Right atrium auricular region (tissue), 2 donors: ENCODE results near the gene TNS3. TPM values are rescaled to one million over a fixed set of nuclear protein-coding genes. Genes with fewer than 3 reads are reported as not detected.

Experiments used
- DNase-seq: peaks from one replicate; pipeline ENCODE4 v3.0.0-alpha.2; 2019; ENCODE audit warnings: low spot score
- H3K27ac ChIP-seq, 2 donors: fragments of 200-600 bp; sonication (generic); 1 replicate in 1 of 2; 2 replicates in 1 of 2; pipeline ENCODE4 v1.5.1; 2016 to 2019
- H3K27me3 ChIP-seq, 2 donors: fragments of 200-600 bp; sonication (generic); one replicate each; pipeline versions ENCODE4 v1.5.1 to v1.6.0; 2017 to 2019
- H3K36me3 ChIP-seq: fragments of 200-600 bp; sonication (generic); one replicate; pipeline ENCODE4 v1.5.1; 2016
- H3K4me1 ChIP-seq, 2 donors: fragments of 200-600 bp; sonication (generic); one replicate each; pipeline versions ENCODE4 v1.5.1 to v1.6.0; 2017 to 2019
- H3K4me3 ChIP-seq, 2 donors: fragments of 200-600 bp; sonication (generic); 1 replicate in 1 of 2; 2 replicates in 1 of 2; pipeline ENCODE4 v1.5.1; 2017 to 2019; ENCODE audit warnings: mild to moderate bottlenecking in 1 of 2, moderate library complexity in 1 of 2
- H3K9me3 ChIP-seq, 2 donors: fragments of 200-600 bp; sonication (generic); one replicate each; pipeline ENCODE4 v1.5.1; 2019
- total RNA-seq, 2 donors: library from RNA; depleted of rRNA; stranded (reverse); fragments of >200 nt; gene quantifications; one replicate each; pipeline ENCODE4 v1.1.0, GENCODE V29; 2016
- TF ChIP-seq, protein P1 (sequence below), 2 donors: fragments of 200-600 bp; sonication (generic); IDR thresholded peaks; one replicate each; pipeline ENCODE4 v1.5.1; 2019; ENCODE audit warnings: antibody characterized with exemption in 2 of 2

Gene TNS3
- total RNA-seq, 2 donors from 2014 or later: 39.7 to 44.4 TPM

DNA sequence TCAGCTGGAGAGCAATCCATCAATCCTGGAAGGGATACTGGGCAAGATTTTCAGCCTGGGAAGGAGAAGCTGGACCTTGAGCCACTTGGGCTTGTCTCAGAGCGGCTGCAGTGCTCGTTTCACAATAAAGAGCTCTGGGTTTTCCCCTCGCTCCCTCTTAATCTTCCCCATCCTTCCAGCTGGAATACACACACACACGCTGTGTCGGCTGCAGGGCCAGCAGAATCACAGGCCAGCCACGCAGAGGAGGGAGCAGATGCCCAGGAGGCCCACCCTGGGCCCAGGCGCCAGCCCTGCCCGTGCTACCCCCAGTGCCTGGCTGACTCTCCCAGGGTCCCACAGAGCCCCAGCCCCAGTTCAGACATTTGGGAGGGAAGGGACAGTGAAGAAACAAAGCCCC lies 255.1 kb downstream of the TNS3 start:
- Histone ChIP-seq H3K4me3 (peak overlapping the region; percentile 39 to 45), H3K27me3 (no peaks in the 10 kb centered on the region), H3K36me3 (no peaks in the 10 kb centered on the region), H3K4me1 (peaks cover 0 to 62% of the 10 kb centered on the region in 2 donors), H3K9me3 (no peaks in the 10 kb centered on the region), H3K27ac (peak overlapping the region; percentile 91 to 96)
- TF ChIP-seq, protein P1, sequence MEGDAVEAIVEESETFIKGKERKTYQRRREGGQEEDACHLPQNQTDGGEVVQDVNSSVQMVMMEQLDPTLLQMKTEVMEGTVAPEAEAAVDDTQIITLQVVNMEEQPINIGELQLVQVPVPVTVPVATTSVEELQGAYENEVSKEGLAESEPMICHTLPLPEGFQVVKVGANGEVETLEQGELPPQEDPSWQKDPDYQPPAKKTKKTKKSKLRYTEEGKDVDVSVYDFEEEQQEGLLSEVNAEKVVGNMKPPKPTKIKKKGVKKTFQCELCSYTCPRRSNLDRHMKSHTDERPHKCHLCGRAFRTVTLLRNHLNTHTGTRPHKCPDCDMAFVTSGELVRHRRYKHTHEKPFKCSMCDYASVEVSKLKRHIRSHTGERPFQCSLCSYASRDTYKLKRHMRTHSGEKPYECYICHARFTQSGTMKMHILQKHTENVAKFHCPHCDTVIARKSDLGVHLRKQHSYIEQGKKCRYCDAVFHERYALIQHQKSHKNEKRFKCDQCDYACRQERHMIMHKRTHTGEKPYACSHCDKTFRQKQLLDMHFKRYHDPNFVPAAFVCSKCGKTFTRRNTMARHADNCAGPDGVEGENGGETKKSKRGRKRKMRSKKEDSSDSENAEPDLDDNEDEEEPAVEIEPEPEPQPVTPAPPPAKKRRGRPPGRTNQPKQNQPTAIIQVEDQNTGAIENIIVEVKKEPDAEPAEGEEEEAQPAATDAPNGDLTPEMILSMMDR (IDR thresholded peaks at IDR 0.05): no peak
- DNase-seq: no peak

DNA sequence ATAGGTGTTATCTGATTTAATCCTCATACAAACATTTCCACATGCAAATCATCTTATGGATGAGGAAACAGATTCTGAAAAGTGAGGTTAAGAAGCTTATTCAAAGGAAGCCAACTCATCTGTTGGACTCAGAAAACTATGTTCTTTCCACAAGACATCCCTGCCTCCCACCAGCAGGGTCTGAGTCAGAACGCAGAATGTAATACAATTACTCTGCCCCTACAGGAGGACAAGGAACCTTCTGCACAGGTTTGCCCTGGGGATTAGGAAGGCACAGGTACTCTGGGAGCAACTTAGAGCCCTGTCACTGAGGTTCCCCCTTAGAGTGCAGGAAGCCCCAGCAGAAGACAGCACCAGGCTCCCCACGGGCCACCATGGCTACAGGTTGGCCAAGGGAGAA lies 255.7 kb downstream of the TNS3 start:
- no peak for DNase-seq
- TF ChIP-seq, protein P1 (IDR thresholded peaks at IDR 0.05): peak in 1 of 2 donors; percentile 18
- H3K36me3 ChIP-seq: no peaks in the 10 kb centered on the region
- peaks cover 0 to 56% of the 10 kb centered on the region in 2 donors for H3K4me1 ChIP-seq
- peak overlapping the region; percentile 91 to 96 for H3K27ac ChIP-seq
- H3K27me3 ChIP-seq: no peaks in the 10 kb centered on the region
- H3K4me3 ChIP-seq: peak overlapping the region; percentile 39 to 45
- no peaks in the 10 kb centered on the region for H3K9me3 ChIP-seq

DNA sequence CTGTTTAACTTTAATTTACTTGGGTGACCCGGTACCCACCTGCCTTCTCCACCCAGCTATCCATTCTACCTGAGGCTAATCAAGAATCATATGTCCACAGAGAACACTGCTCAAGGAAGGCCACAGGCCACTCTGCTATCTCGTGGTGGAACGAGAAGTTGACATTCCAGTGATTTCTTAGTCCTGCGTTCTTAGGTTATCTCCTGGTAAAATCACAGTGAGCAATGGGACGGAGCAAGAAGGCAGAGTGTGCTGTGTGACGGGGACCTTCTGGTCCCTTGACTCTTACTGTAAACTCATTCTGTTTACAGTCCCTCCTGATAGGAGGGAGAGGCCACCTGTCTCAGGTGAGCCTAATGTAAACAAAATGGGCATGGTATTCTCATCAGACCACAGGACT lies 256.6 kb downstream of the TNS3 start:
- H3K4me1 ChIP-seq: peaks cover 0 to 47% of the 10 kb centered on the region in 2 donors
- no peaks in the 10 kb centered on the region for H3K9me3 ChIP-seq
- H3K36me3 ChIP-seq: peaks cover 8% of the 10 kb centered on the region
- TF ChIP-seq, protein P1 (IDR thresholded peaks at IDR 0.05): no peak
- H3K4me3 ChIP-seq: no peak overlapping the region
- DNase-seq: no peak
- no peaks in the 10 kb centered on the region for H3K27me3 ChIP-seq
- peak overlapping the region; percentile 91 to 96 for H3K27ac ChIP-seq

DNA sequence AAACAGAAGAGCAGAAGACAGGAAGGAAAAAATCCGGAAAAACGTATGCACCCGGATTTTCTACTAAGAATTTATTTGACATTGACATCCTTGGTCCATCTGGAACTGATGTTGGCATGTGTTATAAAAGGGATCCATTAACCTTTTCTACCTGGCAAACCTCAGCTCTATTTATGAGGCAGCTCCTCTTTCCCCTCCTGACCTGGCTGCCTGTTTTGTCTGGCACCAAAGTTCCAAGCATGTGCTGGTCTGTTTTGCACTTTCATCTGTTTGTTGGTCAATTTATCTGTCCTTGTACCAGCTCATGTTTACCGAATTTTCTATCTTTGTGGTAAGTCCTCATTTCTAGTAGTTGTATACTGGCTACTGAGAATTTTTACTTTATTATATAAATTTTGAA lies 258.0 kb downstream of the TNS3 start:
- peak overlapping the region; percentile 91 to 96 for H3K27ac ChIP-seq
- no peak for DNase-seq
- H3K9me3 ChIP-seq: no peaks in the 10 kb centered on the region
- TF ChIP-seq, protein P1 (IDR thresholded peaks at IDR 0.05): no peak
- no peak overlapping the region for H3K4me3 ChIP-seq
- peaks cover 0 to 44% of the 10 kb centered on the region in 2 donors for H3K4me1 ChIP-seq
- peaks cover 11% of the 10 kb centered on the region for H3K36me3 ChIP-seq
- no peaks in the 10 kb centered on the region for H3K27me3 ChIP-seq

DNA sequence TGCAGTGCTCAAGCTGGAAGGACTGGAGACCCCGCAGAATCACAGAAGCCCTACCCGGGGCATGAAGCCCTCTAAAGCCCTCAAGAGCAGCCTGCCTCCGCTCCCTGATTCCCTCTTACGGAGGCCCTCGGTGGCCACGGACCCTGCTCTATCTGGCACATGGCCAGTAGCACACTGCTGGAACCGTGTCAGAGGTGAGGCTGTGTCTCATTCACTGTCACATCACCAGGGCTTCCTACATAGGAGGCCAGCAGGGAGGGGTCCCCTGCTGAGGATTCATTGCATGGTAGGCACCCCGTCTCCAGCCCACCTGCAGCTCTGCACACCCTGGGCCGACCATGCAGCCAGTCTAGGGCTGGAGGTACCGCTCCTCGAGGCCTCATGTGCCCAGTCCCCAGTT lies 259.2 kb downstream of the TNS3 start:
- Histone ChIP-seq H3K9me3 (no peaks in the 10 kb centered on the region), H3K4me1 (peaks cover 0 to 42% of the 10 kb centered on the region in 2 donors), H3K36me3 (peaks cover 17% of the 10 kb centered on the region), H3K27ac (peak overlapping the region; percentile 91 to 96), H3K27me3 (no peaks in the 10 kb centered on the region), H3K4me3 (no peak overlapping the region)
- DNase-seq: peak; percentile 56
- TF ChIP-seq, protein P1 (IDR thresholded peaks at IDR 0.05): no peak

DNA sequence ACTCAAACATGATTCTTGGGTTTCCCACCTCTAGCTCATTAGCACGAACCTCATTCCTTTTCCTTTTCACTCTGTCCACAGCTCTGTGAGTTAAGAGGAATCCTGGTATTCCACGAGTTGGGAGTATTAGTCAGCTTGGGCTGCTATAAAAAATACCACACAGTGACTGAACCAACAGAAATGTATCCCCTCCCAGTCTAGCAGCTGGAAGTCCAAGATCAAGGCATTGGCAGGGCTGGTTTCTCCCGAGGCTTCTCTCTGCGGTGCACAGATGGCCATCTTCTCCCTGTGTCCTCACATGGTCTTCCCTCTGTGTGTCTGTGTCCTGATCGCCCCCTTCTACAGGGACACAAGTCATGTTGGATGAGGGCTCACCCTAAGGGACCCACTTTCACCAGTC lies 261.6 kb downstream of the TNS3 start:
- no peak for DNase-seq
- peaks cover 17% of the 10 kb centered on the region for H3K36me3 ChIP-seq
- no peaks in the 10 kb centered on the region for H3K9me3 ChIP-seq
- H3K4me3 ChIP-seq: no peak overlapping the region
- H3K27ac ChIP-seq: peak overlapping the region in 1 of 2 donors; percentile 96
- TF ChIP-seq, protein P1 (IDR thresholded peaks at IDR 0.05): no peak
- H3K27me3 ChIP-seq: no peaks in the 10 kb centered on the region
- peaks cover 0 to 33% of the 10 kb centered on the region in 2 donors for H3K4me1 ChIP-seq
